ENCODE results near the gene LMTK3.

- TF ChIP-seq CTCF (IDR thresholded peaks at IDR 0.05) = no peak
- TF ChIP-seq POLR2A (IDR thresholded peaks at IDR 0.05) = no peak
Observed at GRCh38 chr19:48443256-48443655, 68.4 kb downstream of the LMTK3 start.
